ENCODE measurements around the gene ADAM12. TPM values are rescaled to one million over a fixed set of nuclear protein-coding genes. Genes with fewer than 3 reads are reported as not detected.

ADAM12 gene
- total RNA-seq, 1 donor from 2014 or later = 41.7 TPM

DNA sequence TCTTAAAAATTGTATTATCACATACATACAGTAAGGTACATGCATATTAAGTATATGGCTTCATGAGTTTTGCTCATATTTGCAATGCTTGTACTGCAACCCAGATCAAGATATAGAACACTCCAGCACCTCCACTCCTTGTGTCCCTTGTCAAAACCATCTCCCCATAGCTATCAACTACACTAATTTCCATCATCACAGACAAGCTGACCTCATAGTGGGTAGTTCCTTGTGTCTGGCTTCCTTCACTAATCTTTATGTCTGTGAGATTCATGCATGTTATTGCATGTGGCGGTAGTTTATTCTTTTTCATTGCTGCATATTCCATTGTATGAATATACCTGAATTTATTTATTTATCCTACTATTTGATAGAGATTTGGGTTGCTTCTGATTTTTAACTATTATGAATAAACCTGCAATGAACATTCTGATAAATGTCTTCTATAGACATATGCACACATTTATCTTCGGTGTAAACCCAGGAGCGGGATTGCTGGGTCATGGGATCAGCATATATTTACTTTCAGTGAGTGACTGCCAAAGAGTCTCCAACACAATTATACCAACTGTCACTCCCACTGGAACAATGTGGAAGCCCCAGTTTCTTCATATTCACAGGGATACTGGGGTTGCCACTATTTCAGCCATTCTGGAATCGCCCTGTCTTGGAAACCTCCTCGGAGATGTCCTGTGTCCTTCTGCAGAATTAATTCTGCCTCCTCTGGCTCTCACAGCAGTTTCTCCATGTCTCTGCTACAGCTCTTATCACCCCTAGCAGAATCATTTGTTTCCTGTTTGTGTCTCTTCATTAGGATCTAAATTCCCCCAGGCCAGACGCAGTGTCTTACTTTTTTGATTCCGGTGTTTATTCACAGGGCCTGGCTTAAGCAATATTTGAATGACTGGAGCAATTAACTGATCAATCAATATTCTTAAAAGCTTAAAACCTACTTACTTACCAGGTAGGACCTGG is 14.7 kb upstream of the ADAM12 start:
- no peak for DNase-seq (ENCODE audit: extremely low spot score, unreplicated experiment)
- H3K27me3 Mint-ChIP-seq (ENCODE audit: unreplicated experiment) = no peaks in the 10 kb centered on the region
- no peak overlapping the region for H3K4me3 Mint-ChIP-seq (ENCODE audit: unreplicated experiment)
- no peaks in the 10 kb centered on the region for H3K9me3 Mint-ChIP-seq (ENCODE audit: unreplicated experiment)
- H3K36me3 Mint-ChIP-seq (ENCODE audit: unreplicated experiment) = no peaks in the 10 kb centered on the region
- H3K4me1 Mint-ChIP-seq (ENCODE audit: unreplicated experiment) = peaks cover 16% of the 10 kb centered on the region
- TF ChIP-seq, protein P1, sequence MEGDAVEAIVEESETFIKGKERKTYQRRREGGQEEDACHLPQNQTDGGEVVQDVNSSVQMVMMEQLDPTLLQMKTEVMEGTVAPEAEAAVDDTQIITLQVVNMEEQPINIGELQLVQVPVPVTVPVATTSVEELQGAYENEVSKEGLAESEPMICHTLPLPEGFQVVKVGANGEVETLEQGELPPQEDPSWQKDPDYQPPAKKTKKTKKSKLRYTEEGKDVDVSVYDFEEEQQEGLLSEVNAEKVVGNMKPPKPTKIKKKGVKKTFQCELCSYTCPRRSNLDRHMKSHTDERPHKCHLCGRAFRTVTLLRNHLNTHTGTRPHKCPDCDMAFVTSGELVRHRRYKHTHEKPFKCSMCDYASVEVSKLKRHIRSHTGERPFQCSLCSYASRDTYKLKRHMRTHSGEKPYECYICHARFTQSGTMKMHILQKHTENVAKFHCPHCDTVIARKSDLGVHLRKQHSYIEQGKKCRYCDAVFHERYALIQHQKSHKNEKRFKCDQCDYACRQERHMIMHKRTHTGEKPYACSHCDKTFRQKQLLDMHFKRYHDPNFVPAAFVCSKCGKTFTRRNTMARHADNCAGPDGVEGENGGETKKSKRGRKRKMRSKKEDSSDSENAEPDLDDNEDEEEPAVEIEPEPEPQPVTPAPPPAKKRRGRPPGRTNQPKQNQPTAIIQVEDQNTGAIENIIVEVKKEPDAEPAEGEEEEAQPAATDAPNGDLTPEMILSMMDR (IDR thresholded peaks at IDR 0.05) = no peak
- no peak overlapping the region for H3K27ac Mint-ChIP-seq (ENCODE audit: unreplicated experiment)

DNA sequence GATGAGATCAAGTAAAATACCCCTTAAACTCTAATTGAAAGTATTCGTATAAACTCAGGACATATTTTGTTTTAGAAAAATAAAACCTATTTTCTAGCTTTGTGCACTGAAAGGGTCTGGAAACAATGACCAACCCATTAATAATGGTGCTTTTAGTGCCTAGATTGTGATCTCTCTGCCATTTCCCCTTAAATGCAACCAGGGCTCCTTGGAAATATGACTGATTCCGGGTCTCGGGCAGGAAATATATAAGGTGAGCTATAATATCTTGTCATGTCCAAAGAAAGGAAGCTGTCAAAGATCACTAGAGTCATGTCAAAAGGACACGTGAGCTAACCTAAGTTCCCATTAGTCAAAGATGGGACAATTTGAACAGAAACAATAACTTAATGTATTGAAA is 12.4 kb upstream of the ADAM12 start:
- H3K4me1 Mint-ChIP-seq (ENCODE audit: unreplicated experiment) = peaks cover 28% of the 10 kb centered on the region
- H3K27ac Mint-ChIP-seq (ENCODE audit: unreplicated experiment) = no peak overlapping the region
- no peaks in the 10 kb centered on the region for H3K27me3 Mint-ChIP-seq (ENCODE audit: unreplicated experiment)
- H3K36me3 Mint-ChIP-seq (ENCODE audit: unreplicated experiment) = no peaks in the 10 kb centered on the region
- no peaks in the 10 kb centered on the region for H3K9me3 Mint-ChIP-seq (ENCODE audit: unreplicated experiment)
- H3K4me3 Mint-ChIP-seq (ENCODE audit: unreplicated experiment) = no peak overlapping the region
- no peak for DNase-seq (ENCODE audit: extremely low spot score, unreplicated experiment)
- TF ChIP-seq, protein P1 (IDR thresholded peaks at IDR 0.05) = no peak

- no peak for DNase-seq (ENCODE audit: extremely low spot score, unreplicated experiment)
- H3K27me3 Mint-ChIP-seq (ENCODE audit: unreplicated experiment) = no peaks in the 10 kb centered on the region
- no peaks in the 10 kb centered on the region for H3K9me3 Mint-ChIP-seq (ENCODE audit: unreplicated experiment)
- no peak overlapping the region for H3K4me3 Mint-ChIP-seq (ENCODE audit: unreplicated experiment)
- H3K36me3 Mint-ChIP-seq (ENCODE audit: unreplicated experiment) = no peaks in the 10 kb centered on the region
- peaks cover 21% of the 10 kb centered on the region for H3K4me1 Mint-ChIP-seq (ENCODE audit: unreplicated experiment)
- TF ChIP-seq, protein P1 (IDR thresholded peaks at IDR 0.05) = no peak
- H3K27ac Mint-ChIP-seq (ENCODE audit: unreplicated experiment) = no peak overlapping the region
These were observed 10.6 kb upstream of the ADAM12 start for GRCh38 chr10:126398924-126399323.

DNA sequence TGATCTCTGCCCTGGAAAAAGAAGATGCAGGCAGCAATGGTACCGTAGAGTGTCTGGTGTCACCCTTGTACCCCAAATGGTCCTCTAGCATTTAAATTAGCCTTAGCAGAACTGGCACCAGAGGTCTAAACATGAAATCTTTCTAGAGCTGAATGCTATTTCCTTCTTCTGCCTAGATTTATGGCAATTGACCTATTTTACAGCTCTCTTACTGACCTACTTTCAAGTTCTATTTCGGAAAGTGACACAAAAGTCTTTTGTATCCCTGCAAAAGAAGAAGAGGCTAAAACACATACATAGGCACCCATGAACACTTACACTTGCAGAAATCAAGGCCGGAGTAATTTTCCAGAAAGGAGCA is 10.1 kb upstream of the ADAM12 start:
- Mint-ChIP-seq H3K4me3 (ENCODE audit: unreplicated experiment) (no peak overlapping the region), H3K27ac (ENCODE audit: unreplicated experiment) (peak overlapping the region; percentile 67), H3K4me1 (ENCODE audit: unreplicated experiment) (peaks cover 21% of the 10 kb centered on the region), H3K9me3 (ENCODE audit: unreplicated experiment) (no peaks in the 10 kb centered on the region), H3K27me3 (ENCODE audit: unreplicated experiment) (no peaks in the 10 kb centered on the region), H3K36me3 (ENCODE audit: unreplicated experiment) (no peaks in the 10 kb centered on the region)
- DNase-seq (ENCODE audit: extremely low spot score, unreplicated experiment) = no peak
- TF ChIP-seq, protein P1 (IDR thresholded peaks at IDR 0.05) = no peak

- Mint-ChIP-seq H3K27me3 (ENCODE audit: unreplicated experiment) (no peaks in the 10 kb centered on the region), H3K36me3 (ENCODE audit: unreplicated experiment) (no peaks in the 10 kb centered on the region), H3K27ac (ENCODE audit: unreplicated experiment) (peak overlapping the region; percentile 81), H3K4me1 (ENCODE audit: unreplicated experiment) (peaks cover 21% of the 10 kb centered on the region), H3K4me3 (ENCODE audit: unreplicated experiment) (no peak overlapping the region), H3K9me3 (ENCODE audit: unreplicated experiment) (no peaks in the 10 kb centered on the region)
- no peak for DNase-seq (ENCODE audit: extremely low spot score, unreplicated experiment)
- TF ChIP-seq, protein P1 (IDR thresholded peaks at IDR 0.05) = no peak
These were observed 9.5 kb upstream of the ADAM12 start for GRCh38 chr10:126397640-126398382.

Data from osteocyte (in vitro differentiated cells).